H1 (cell line): Measurements from ENCODE around the gene RHBDF2. TPM values are rescaled to one million over a fixed set of nuclear protein-coding genes. Genes with fewer than 3 reads are reported as not detected.

Experiments
- CTCF ChIA-PET: fragments of 300-600 bp; sonication (Branson Sonifier 250); formaldehyde crosslinking; loops from one replicate; lab custom pipeline; 2021; ENCODE audit not compliant: partially characterized antibody; lab: Charles Lee
- POLR2A ChIA-PET: fragments of 300-600 bp; sonication (Branson Sonifier 250); formaldehyde crosslinking; loops from one replicate; lab custom pipeline; 2021; ENCODE audit warnings: inconsistent platforms; ENCODE audit not compliant: partially characterized antibody; lab: Charles Lee
- DNase-seq, 2 experiments: peaks; one replicate each; pipeline versions ENCODE4 v3.0.0 to v3.0.0-alpha.2; 2010 to 2022; ENCODE audit warnings: low spot score in 2 of 2, low read depth in 1 of 2, mixed read lengths in 1 of 2
- FAIRE-seq: peaks from 2 replicates; lab custom pipeline; 2011; peaks lifted over from hg19 to GRCh38; lab: Jason Lieb, UNC
- H2AFZ ChIP-seq: 2 replicates; pipeline ENCODE4 v1.8.1; 2012; ENCODE audit warnings: low read length, inconsistent platforms
- H2AK5ac ChIP-seq: 2 replicates; pipeline ENCODE4 v1.6.1; 2013; ENCODE audit warnings: low read depth, low read length
- H2BK120ac ChIP-seq: replicated peaks from 2 replicates; pipeline ENCODE3; 2013; ENCODE audit warnings: low read depth, low read length, inconsistent platforms
- H2BK12ac ChIP-seq: 2 replicates; pipeline ENCODE4 v1.6.1; 2013; ENCODE audit warnings: low read depth, low read length
- H2BK15ac ChIP-seq: 2 replicates; pipeline ENCODE4 v1.6.1; 2013; ENCODE audit warnings: low read length
- H2BK20ac ChIP-seq: 2 replicates; pipeline ENCODE4 v1.6.1; 2013; ENCODE audit warnings: low read length
- H2BK5ac ChIP-seq: 2 replicates; pipeline ENCODE4 v1.6.1; 2013; ENCODE audit warnings: low read depth, low read length
- H3K14ac ChIP-seq: 2 replicates; pipeline ENCODE4 v1.6.1; 2013; ENCODE audit warnings: inconsistent platforms; ENCODE audit not compliant: insufficient read length
- H3K18ac ChIP-seq: 2 replicates; pipeline ENCODE4 v1.6.1; 2013; ENCODE audit warnings: low read length; ENCODE audit errors: extremely low read depth
- H3K23ac ChIP-seq: 2 replicates; pipeline ENCODE4 v1.6.1; 2013; ENCODE audit warnings: inconsistent platforms; ENCODE audit not compliant: insufficient read length
- H3K23me2 ChIP-seq: 2 replicates; pipeline ENCODE4 v1.6.1; 2013; ENCODE audit warnings: low read depth, low read length
- H3K27ac ChIP-seq: 2 replicates; pipeline ENCODE4 v1.6.1; 2011; ENCODE audit warnings: low read depth, low read length, inconsistent platforms
- H3K27me3 ChIP-seq, 4 experiments: replicated peaks in 1 of 4; 1 replicate in 1 of 4; 2 replicates in 3 of 4; pipeline versions ENCODE4 v1.6.1 to v1.8.1; 2011 to 2013; ENCODE audit warnings: low read length in 3 of 4, mild to moderate bottlenecking in 3 of 4, inconsistent platforms in 2 of 4, mixed read lengths in 2 of 4, moderate library complexity in 1 of 4; ENCODE audit not compliant: control insufficient read depth in 3 of 4, insufficient read depth in 3 of 4; ENCODE audit errors: extremely low read depth in 1 of 4
- H3K36me3 ChIP-seq, 4 experiments: 2 replicates each; pipeline versions ENCODE4 v1.6.1 to v1.8.1; 2011 to 2013; ENCODE audit warnings: mild to moderate bottlenecking in 4 of 4, low read length in 3 of 4, moderate library complexity in 2 of 4, control low read depth in 1 of 4, inconsistent platforms in 1 of 4; ENCODE audit not compliant: insufficient read depth in 4 of 4, control insufficient read depth in 2 of 4
- H3K4ac ChIP-seq: replicated peaks from 2 replicates; pipeline ENCODE3; 2013; ENCODE audit warnings: low read length, low read depth, mixed read lengths, inconsistent platforms; ENCODE audit not compliant: insufficient read length
- H3K4me1 ChIP-seq, 4 experiments: replicated peaks in 1 of 4; 1 replicate in 1 of 4; 2 replicates in 3 of 4; pipeline versions ENCODE4 v1.6.1 to v1.8.1; 2011 to 2013; ENCODE audit warnings: low read length in 3 of 4, inconsistent platforms in 2 of 4, mixed read lengths in 1 of 4; ENCODE audit not compliant: insufficient read depth in 4 of 4, control insufficient read depth in 3 of 4
- H3K4me2 ChIP-seq, 2 experiments: 2 replicates each; pipeline versions ENCODE4 v1.6.1 to v1.8.1; 2011 to 2013; ENCODE audit warnings: low read depth in 2 of 2, low read length in 2 of 2, control low read depth in 1 of 2, inconsistent platforms in 1 of 2, mild to moderate bottlenecking in 1 of 2; ENCODE audit not compliant: insufficient read depth in 1 of 2
- H3K4me3 ChIP-seq, 4 experiments: fragments of 200-600, 300-600 bp in 1 of 4; sonication (generic), shearing (Covaris generic), sonication (Bioruptor Twin) in 1 of 4; 2 replicates each; pipeline versions ENCODE4 v1.5.1 to v1.8.1; 2011 to 2016; ENCODE audit warnings: low read length in 4 of 4, low read depth in 3 of 4, control low read depth in 2 of 4, inconsistent platforms in 2 of 4, mild to moderate bottlenecking in 2 of 4, mixed read lengths in 1 of 4, moderate library complexity in 1 of 4; ENCODE audit not compliant: insufficient read depth in 2 of 4; ENCODE audit errors: extremely low read depth in 1 of 4
- H3K56ac ChIP-seq: replicated peaks from 2 replicates; pipeline ENCODE3; 2013; ENCODE audit warnings: low read depth, mild to moderate bottlenecking, mixed read lengths, low read length, inconsistent platforms; ENCODE audit not compliant: insufficient read length
- H3K79me1 ChIP-seq: 2 replicates; pipeline ENCODE4 v1.6.1; 2013; ENCODE audit warnings: low read depth, low read length, control low read depth
- H3K79me2 ChIP-seq, 2 experiments: 2 replicates each; pipeline versions ENCODE4 v1.6.1 to v1.8.1; 2012 to 2013; ENCODE audit warnings: low read length in 2 of 2, mild to moderate bottlenecking in 2 of 2, inconsistent platforms in 1 of 2; ENCODE audit not compliant: insufficient read depth in 2 of 2, control insufficient read depth in 1 of 2
- H3K9ac ChIP-seq, 4 experiments: replicated peaks in 1 of 4; 1 replicate in 1 of 4; 2 replicates in 3 of 4; pipeline versions ENCODE4 v1.6.1 to v1.8.1; 2011 to 2013; ENCODE audit warnings: low read depth in 3 of 4, low read length in 3 of 4, control low read depth in 2 of 4, mild to moderate bottlenecking in 2 of 4, moderate library complexity in 2 of 4, inconsistent platforms in 1 of 4; ENCODE audit errors: extremely low read depth in 1 of 4
- H3K9me3 ChIP-seq, 2 experiments: 2 replicates each; pipeline versions ENCODE4 v1.6.1 to v1.8.1; 2012 to 2013; ENCODE audit warnings: mild to moderate bottlenecking in 2 of 2, moderate library complexity in 2 of 2, control low read depth in 1 of 2, inconsistent platforms in 1 of 2, low read depth in 1 of 2, low read length in 1 of 2, mixed read lengths in 1 of 2; ENCODE audit not compliant: insufficient read depth in 2 of 2
- H4K20me1 ChIP-seq, 2 experiments: replicated peaks in 1 of 2; 2 replicates each; pipeline versions ENCODE3 to v1.8.1; 2011 to 2013; ENCODE audit warnings: inconsistent platforms in 2 of 2, low read length in 2 of 2, mild to moderate bottlenecking in 1 of 2; ENCODE audit not compliant: insufficient read depth in 2 of 2, control insufficient read depth in 1 of 2
- H4K5ac ChIP-seq: 2 replicates; pipeline ENCODE4 v1.6.1; 2013; ENCODE audit warnings: low read length, low read depth, mixed read lengths, inconsistent platforms; ENCODE audit not compliant: insufficient read length
- H4K8ac ChIP-seq: 2 replicates; pipeline ENCODE4 v1.8.0; 2013; ENCODE audit warnings: mild to moderate bottlenecking, moderate library complexity, low read length, inconsistent platforms; ENCODE audit not compliant: insufficient read depth; ENCODE audit errors: extremely low read depth
- H4K91ac ChIP-seq: replicated peaks from 2 replicates; pipeline ENCODE3; 2013; ENCODE audit warnings: low read length, mixed read lengths, inconsistent platforms; ENCODE audit not compliant: insufficient read length
- BCL11A ChIP-seq, 2 experiments: IDR thresholded peaks; one replicate each; pipeline ENCODE4 v1.6.1; 2011; ENCODE audit warnings: low read depth in 2 of 2, low read length in 2 of 2, mild to moderate bottlenecking in 2 of 2
- CREB1 ChIP-seq: IDR thresholded peaks from 2 replicates; pipeline ENCODE4 v1.6.1; 2012; ENCODE audit warnings: inconsistent platforms
- FOSL1 ChIP-seq: IDR thresholded peaks from 2 replicates; pipeline ENCODE4 v1.6.1; 2011; ENCODE audit warnings: mild to moderate bottlenecking, low read depth, low read length, moderate library complexity; ENCODE audit not compliant: insufficient read depth
- JUN ChIP-seq: IDR thresholded peaks from 2 replicates; pipeline ENCODE4 v1.6.1; 2011; ENCODE audit warnings: low read depth, mild to moderate bottlenecking, improper control_type of control experiment, low read length
- KDM5A ChIP-seq: fragments of 200-600 bp; IDR thresholded peaks from 2 replicates; pipeline ENCODE4 v1.7.1; 2012; ENCODE audit warnings: mild to moderate bottlenecking, low read length, inconsistent platforms, mixed read lengths
- MAFK ChIP-seq: IDR thresholded peaks from 2 replicates; pipeline ENCODE4 v1.6.1; 2012; ENCODE audit warnings: low read depth, mild to moderate bottlenecking, improper control_type of control experiment, low read length
- RNF2 ChIP-seq: fragments of 200-900, 300-1000 bp; sonication (generic); IDR thresholded peaks from 2 replicates; pipeline ENCODE4 v1.7.1; 2016; ENCODE audit warnings: borderline replicate concordance, low read depth, mild to moderate bottlenecking, antibody characterized with exemption, low read length; ENCODE audit not compliant: poor library complexity, severe bottlenecking; ENCODE audit errors: missing control alignments
- SIX5 ChIP-seq: IDR thresholded peaks from 2 replicates; pipeline ENCODE4 v1.6.1; 2011; ENCODE audit warnings: mild to moderate bottlenecking, low read depth, low read length
- TEAD4 ChIP-seq: IDR thresholded peaks from 2 replicates; pipeline ENCODE4 v1.6.1; 2012; ENCODE audit warnings: low read depth, low read length, inconsistent platforms, mixed read lengths
- WGBS, 2 experiments: shearing (Covaris generic) in 1 of 2; methylation state at CpG; one replicate each; pipeline versions ENCODE4 v1.1.6 to v1.1.7; 2013 to 2015; ENCODE audit warnings: low lambda C conversion rate in 2 of 2, mixed read lengths in 2 of 2, inconsistent platforms in 1 of 2, low coverage in 1 of 2, missing lambda C conversion rate in 1 of 2; ENCODE audit not compliant: insufficient replicate concordance in 2 of 2, insufficient coverage in 1 of 2, insufficient read length in 1 of 2; ENCODE audit errors: extremely low coverage in 1 of 2, missing lambda C conversion rate in 1 of 2; 5-methylcytosine and 5-hydroxymethylcytosine counted together
- polyA plus RNA-seq, 7 experiments: library from polyadenylated mRNA; depleted of rRNA in 3 of 7; stranded (reverse) in 5 of 7; unstranded in 2 of 7; fragments of >200 nt in 5 of 7; fragments of 200-250 nt in 2 of 7; gene quantifications; 1 replicate in 5 of 7; 2 replicates in 1 of 7; 4 replicates in 1 of 7; pipeline versions ENCODE4 v1.2.1 to v1.2.3, GENCODE V29; 2011 to 2013; ENCODE audit warnings: missing spikeins in 2 of 7, mixed read lengths in 2 of 7
- total RNA-seq: library from RNA; stranded (reverse); fragmentation: NEBNext Ultra II Directional; extraction: Animal tissue kit (Norgen Biotek cat#: 25700); gene quantifications from 2 replicates; pipeline ENCODE4 v1.2.1, GENCODE V29; 2021
- TF ChIP-seq, protein P1 (sequence below): IDR thresholded peaks from 2 replicates; pipeline ENCODE4 v1.6.1; 2012; ENCODE audit warnings: inconsistent platforms

RHBDF2 gene
- total and polyA plus RNA-seq, 2 of the 8 experiments (the other 6 are each of a cell fraction or from before 2014, with no cell fraction given): 21.2 to 25.9 TPM

DNA sequence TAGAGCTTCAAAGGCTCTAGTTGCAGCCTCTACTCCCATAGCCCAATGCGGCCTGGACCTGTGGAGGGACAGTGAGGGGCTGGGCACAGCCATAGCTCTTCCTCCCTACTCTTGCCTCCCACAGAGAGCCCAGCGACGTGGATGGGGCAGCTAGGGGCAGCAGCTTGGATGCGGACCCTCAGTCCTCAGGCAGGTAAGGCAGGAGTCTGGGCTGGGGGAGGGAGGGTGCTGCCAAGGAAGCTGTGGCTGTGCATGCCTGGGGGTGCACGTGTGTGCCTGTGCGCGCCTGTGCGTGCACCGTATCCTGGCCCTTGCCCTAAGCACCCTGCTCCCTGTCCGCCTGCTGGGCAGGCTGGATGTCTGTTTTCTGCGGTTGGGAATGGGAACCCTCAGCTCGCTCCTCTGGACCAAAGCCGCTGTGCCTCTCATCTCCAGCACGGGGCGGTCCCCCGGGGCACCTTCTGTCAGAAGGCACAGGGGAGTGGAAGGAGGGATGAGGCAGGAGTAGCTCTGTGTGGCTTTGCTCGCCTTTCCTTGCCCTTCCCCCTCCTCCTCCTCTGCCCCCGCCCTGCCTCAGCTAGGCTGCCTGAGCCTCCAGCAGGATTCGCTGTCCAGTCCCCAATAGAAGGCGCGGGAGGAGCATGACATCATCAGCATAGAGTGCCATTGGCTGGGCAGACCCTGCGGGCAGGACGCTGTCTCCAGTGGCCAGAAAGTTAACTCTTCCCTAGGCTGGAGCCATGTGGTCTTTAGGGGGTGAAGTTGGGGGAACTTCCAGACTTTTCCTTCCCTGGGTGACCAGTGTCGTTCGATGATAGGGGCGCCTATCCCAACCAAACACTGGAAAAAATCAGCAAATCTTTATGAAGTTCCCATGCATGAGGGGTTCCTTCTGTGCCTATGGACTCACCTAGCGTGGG lies 39.4 kb upstream of the RHBDF2 start:
- peak overlapping the region; percentile 61; the same call in 1 of the 2 replicates for H2BK15ac ChIP-seq
- ChIA-PET POLR2A (interaction anchor here (0.7 to 4.0 kb wide), 10 partner anchors 8 to 131 kb away, joined by 3 to 38 read pairs (median 4); partner anchors contain the start of gene RHBDF2), CTCF (interaction anchor here (0.7 to 15.6 kb wide), 16 partner anchors 11 to 153 kb away, joined by 3 to 260 read pairs (median 5); no protein-coding TSS in a partner anchor)
- H3K79me1 ChIP-seq: no peaks in the 10 kb centered on the region
- H3K23ac ChIP-seq: no peak overlapping the region
- H4K5ac ChIP-seq: peak overlapping the region; percentile 47
- H2AK5ac ChIP-seq: no peak overlapping the region; the same call in 1 of the 2 replicates
- no peak overlapping the region for H3K27ac ChIP-seq
- H3K56ac ChIP-seq: no peak overlapping the region
- H2BK120ac ChIP-seq: peak overlapping the region; percentile 44
- 9% methylated on average over 25 of the region's 27 CpGs; no CpG with 5 or more reads in 1 of the 2 experiments for WGBS, 2 experiments
- H3K36me3 ChIP-seq: no peaks in the 10 kb centered on the region
- peaks cover 0 to 27% (median 16%) of the 10 kb centered on the region in 4 experiments; a peak in 6 of 7 replicates for H3K4me1 ChIP-seq
- peaks cover 8 to 42% (median 35%) of the 10 kb centered on the region in 4 experiments for H3K27me3 ChIP-seq
- no peaks in the 10 kb centered on the region for H3K79me2 ChIP-seq
- H3K14ac ChIP-seq: no peak overlapping the region
- H2BK12ac ChIP-seq: peak overlapping the region; percentile 89; the same call in 1 of the 2 replicates
- H3K4me2 ChIP-seq: peak overlapping the region; percentile 68 to 83
- peak overlapping the region; percentile 12 to 50 (median 32); a peak in 7 of 8 replicates for H3K4me3 ChIP-seq
- H3K18ac ChIP-seq: peak overlapping the region; percentile 11
- H2AFZ ChIP-seq: peak overlapping the region; percentile 65
- peak overlapping the region; percentile 45 for H4K91ac ChIP-seq
- H3K23me2 ChIP-seq: peaks cover 11% of the 10 kb centered on the region
- peak overlapping the region; percentile 64; the same call in 1 of the 2 replicates for H2BK20ac ChIP-seq
- FAIRE-seq (peak; percentile 95), DNase-seq (peak; percentile 88 to 92)
- H3K9ac ChIP-seq: peak overlapping the region in 1 of 4 experiments; percentile 38; a peak in 2 of 7 replicates
- H4K8ac ChIP-seq: no peak overlapping the region; the same call in 1 of the 2 replicates
- H3K4ac ChIP-seq: peak overlapping the region; percentile 65
- peak overlapping the region; percentile 74; the same call in 1 of the 2 replicates for H2BK5ac ChIP-seq
- no peaks in the 10 kb centered on the region for H4K20me1 ChIP-seq
- no peaks in the 10 kb centered on the region for H3K9me3 ChIP-seq
- TF ChIP-seq RNF2 (no peak), FOSL1 (no peak), TEAD4 (no peak), CREB1 (peak; percentile 68), SIX5 (no peak), KDM5A (no peak), BCL11A (IDR thresholded peaks at IDR 0.05; ENCODE audit: low read depth in 2 of 2, low read length in 2 of 2) (no peak), MAFK (no peak), JUN (peak; percentile 59; the same call in 1 of the 2 replicates)
- TF ChIP-seq, protein P1, sequence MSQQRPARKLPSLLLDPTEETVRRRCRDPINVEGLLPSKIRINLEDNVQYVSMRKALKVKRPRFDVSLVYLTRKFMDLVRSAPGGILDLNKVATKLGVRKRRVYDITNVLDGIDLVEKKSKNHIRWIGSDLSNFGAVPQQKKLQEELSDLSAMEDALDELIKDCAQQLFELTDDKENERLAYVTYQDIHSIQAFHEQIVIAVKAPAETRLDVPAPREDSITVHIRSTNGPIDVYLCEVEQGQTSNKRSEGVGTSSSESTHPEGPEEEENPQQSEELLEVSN: peak; percentile 80
